ENCODE measurements around the gene UQCC3. TPM values are rescaled to one million over a fixed set of nuclear protein-coding genes. Genes with fewer than 3 reads are reported as not detected.
A peak's percentile ranks its signal among the peaks of the same experiment; 100 is the strongest.
"Not testable (repeated sequence)": the region's sequence is repeated elsewhere in the genome, so short reads cannot be mapped to it uniquely, and the experiment has no call there.

The UQCC3 gene
- total RNA-seq, 2 experiments from 2014 or later = 6.7 to 7.4 TPM

DNA sequence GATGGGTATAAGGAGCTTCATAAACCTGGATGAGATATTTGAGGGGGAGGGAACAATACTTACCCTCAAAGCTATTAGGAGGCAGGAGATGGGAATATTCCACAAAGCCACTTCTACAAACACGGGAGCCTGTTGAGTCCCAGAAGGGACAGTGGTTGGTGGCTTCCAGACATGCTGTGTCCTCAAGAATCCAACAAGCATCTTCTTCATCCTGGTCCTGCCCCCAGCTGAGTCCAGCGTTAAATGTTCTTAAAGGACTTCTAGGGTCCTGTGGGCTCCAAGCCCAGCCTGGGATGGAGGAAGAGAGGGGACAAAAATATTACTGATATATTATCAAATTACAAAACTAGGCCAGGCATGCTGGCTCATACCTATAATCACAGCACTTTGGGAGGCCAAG, 4.0 kb upstream of the UQCC3 start:
- Mint-ChIP-seq H3K4me3 (peak overlapping the region; percentile 98), H3K27me3 (no peaks in the 10 kb centered on the region), H3K9me3 (no peaks in the 10 kb centered on the region), H3K36me3 (ENCODE audit: low read depth) (peaks cover 59% of the 10 kb centered on the region), H3K4me1 (peaks cover 53% of the 10 kb centered on the region), H3K27ac (peak overlapping the region; percentile 78)
- POLR2A ChIA-PET = interaction anchor here (0.8 kb wide), 1 partner anchor 66 kb away, joined by 3 read pairs; the partner anchor contains the start of gene MTA2
- no peak for DNase-seq
- CTCF ChIA-PET = interaction anchor here (0.8 to 1.9 kb wide), 9 partner anchors 10 to 172 kb away, joined by 3 to 6 read pairs (median 3); partner anchors contain the start of genes TUT1 and WDR74

DNA sequence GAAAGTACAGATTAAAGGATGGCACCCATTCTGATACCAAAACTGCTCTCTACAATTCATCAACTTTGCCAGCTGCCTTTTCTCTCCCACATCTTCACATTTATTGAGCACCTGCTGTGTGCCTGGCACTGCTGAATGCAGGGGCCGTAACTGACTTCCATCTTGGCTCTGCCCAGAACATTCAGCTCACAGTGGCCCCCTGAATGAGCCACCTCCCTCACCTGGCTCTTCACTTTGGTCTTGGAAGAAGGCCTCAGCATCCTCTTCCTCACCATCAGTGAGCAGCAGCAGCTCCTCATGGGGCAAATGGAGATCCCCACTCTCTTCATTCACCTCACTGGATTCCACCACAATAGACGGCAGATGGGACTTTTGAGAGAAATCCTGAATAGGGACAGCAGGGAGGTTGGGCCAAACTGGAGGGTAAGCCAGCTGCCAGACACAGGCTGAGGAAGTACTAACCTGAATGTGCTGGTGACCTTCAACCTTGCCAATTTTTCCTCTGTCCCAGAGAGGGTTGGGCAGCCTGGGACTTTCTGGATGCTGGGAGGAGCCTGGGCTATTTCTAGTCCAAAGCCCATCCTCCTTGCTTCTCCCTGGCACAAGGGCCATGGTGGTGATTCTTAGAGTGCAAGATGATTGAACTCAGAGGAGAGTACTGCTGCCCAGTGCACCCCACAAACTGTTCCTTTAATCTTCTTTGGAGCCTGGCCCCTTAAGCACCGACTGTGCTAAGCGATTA, 1.9 kb upstream of the UQCC3 start:
- Mint-ChIP-seq H3K36me3 (ENCODE audit: low read depth) (peaks cover 58% of the 10 kb centered on the region), H3K4me3 (peak overlapping the region; percentile 99), H3K27me3 (no peaks in the 10 kb centered on the region), H3K9me3 (no peaks in the 10 kb centered on the region), H3K27ac (peak overlapping the region; percentile 98), H3K4me1 (peaks cover 57% of the 10 kb centered on the region)
- POLR2A ChIA-PET = interaction anchor here (0.6 to 0.8 kb wide), 2 partner anchors 119 to 184 kb away, joined by 3 read pairs; no protein-coding TSS in a partner anchor
- CTCF ChIA-PET = interaction anchor here (0.7 to 2.5 kb wide), 8 partner anchors 13 to 610 kb away, joined by 3 to 8 read pairs (median 3); partner anchors contain the start of gene ROM1
- DNase-seq = no peak

DNA sequence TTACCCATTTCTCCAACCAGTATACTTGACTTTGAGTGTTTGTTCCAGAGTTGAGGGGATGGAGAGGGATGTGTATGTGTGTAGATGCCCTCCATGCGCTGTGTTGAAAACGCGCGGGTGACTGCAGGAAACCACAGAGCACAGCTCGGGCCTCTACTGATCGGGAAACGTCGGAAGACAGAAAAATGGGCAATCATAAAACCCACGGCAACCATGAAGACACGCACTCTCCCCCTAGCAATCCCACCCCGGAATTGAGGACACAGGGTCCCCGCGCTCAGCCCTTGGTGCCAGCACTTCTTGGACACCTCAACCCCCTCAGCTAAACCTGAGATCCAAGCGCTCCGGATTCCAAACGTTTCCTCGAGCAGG, 251 bp upstream of the UQCC3 start:
- no peak for DNase-seq
- Mint-ChIP-seq H3K9me3 (no peaks in the 10 kb centered on the region), H3K27ac (peak overlapping the region; percentile 98), H3K4me3 (peak overlapping the region; percentile 99), H3K4me1 (peaks cover 61% of the 10 kb centered on the region), H3K27me3 (no peaks in the 10 kb centered on the region), H3K36me3 (ENCODE audit: low read depth) (peaks cover 56% of the 10 kb centered on the region)
- ChIA-PET CTCF (interaction anchor here (0.7 to 2.5 kb wide), 14 partner anchors 8 to 247 kb away, joined by 3 to 11 read pairs (median 5); partner anchors contain the start of genes BSCL2, GNG3, HNRNPUL2 and SLC3A2), POLR2A (interaction anchor here (0.7 to 1.4 kb wide), 7 partner anchors 18 to 182 kb away, joined by 3 to 5 read pairs (median 3); partner anchors contain the start of genes INTS5 and MTA2)

DNA sequence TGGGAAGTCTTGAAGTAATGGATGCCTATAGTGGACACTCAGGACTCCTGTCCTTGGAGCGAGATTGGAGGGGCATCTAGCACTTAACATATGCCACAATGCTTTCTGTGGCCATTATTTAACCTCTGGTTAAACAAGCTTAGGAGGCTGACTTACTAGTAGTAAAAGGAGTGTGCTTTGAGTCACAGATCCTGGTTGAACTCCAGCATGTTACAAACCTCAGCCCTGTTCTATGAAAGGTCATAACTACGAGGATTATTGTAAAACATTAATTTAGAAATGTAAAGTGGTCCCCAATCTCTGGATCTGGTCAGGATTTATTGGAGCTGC, 1.7 kb downstream of the UQCC3 start:
- CTCF ChIA-PET = interaction anchor here (0.7 to 4.6 kb wide), 10 partner anchors 8 to 114 kb away, joined by 3 to 16 read pairs (median 4); partner anchors contain the start of genes C11orf98, CSKMT, TMEM179B and TUT1
- POLR2A ChIA-PET = interaction anchor here (0.6 to 1.6 kb wide), 5 partner anchors 9 to 96 kb away, joined by 3 to 4 read pairs (median 3); no protein-coding TSS in a partner anchor
- DNase-seq = no peak
- H3K27ac Mint-ChIP-seq = peak overlapping the region; percentile 98
- no peaks in the 10 kb centered on the region for H3K9me3 Mint-ChIP-seq
- H3K36me3 Mint-ChIP-seq (ENCODE audit: low read depth) = peaks cover 55% of the 10 kb centered on the region
- H3K4me1 Mint-ChIP-seq = peaks cover 65% of the 10 kb centered on the region
- peak overlapping the region; percentile 99 for H3K4me3 Mint-ChIP-seq
- no peaks in the 10 kb centered on the region for H3K27me3 Mint-ChIP-seq

DNA sequence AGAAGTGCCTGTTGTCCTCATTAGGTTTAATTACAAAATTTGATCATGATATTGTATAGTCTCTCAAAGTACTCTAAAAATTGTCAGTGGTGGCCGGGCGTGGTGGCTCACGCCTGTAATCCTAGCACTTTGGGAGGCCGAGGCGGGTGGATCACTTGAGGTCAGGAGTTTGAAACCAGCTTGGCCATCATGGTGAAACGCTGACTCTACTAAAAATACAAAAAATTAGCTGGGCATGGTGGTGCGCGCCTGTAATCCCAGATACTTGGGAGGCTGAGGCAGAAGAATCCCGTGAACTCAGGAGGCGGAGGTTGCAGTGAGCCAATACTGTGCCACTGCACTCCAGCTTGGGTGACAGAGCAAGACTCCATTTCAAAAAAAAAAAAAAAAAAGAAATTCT, 3.9 kb downstream of the UQCC3 start:
- peaks cover 49% of the 10 kb centered on the region for H3K36me3 Mint-ChIP-seq (ENCODE audit: low read depth)
- POLR2A ChIA-PET, DNase-seq, H3K27me3 Mint-ChIP-seq, H3K4me3 Mint-ChIP-seq, H3K9me3 Mint-ChIP-seq: not testable (repeated sequence)
- H3K4me1 Mint-ChIP-seq = peaks cover 61% of the 10 kb centered on the region
- CTCF ChIA-PET = interaction anchor here (0.8 to 4.6 kb wide), 2 partner anchors 19 to 83 kb away, joined by 3 to 16 read pairs; partner anchors contain the start of gene TUT1
- H3K27ac Mint-ChIP-seq = peak overlapping the region; percentile 52

DNA sequence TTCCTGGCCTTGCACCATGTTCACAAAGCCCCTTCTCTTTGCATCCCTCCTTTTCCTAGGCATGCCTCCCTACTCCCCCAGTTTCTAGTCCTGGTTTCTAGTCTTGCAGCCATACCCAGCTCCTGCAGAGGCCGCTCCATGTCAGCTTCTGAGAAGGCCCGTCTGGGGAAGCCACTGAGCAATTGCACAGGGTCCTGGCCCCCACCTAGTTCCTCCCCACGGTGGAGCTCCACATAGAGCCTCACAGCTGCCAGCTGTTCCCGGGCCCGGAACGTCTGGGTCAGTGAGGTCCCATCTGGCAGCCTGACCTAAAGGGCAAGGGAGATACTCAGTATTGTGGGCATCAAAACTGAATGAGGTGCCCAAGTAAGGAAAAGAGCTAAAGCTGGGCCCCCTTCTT, 5.2 kb downstream of the UQCC3 start:
- peaks cover 41% of the 10 kb centered on the region for H3K36me3 Mint-ChIP-seq (ENCODE audit: low read depth)
- H3K9me3 Mint-ChIP-seq = no peaks in the 10 kb centered on the region
- H3K27me3 Mint-ChIP-seq = no peaks in the 10 kb centered on the region
- H3K27ac Mint-ChIP-seq = no peak overlapping the region
- no peak for DNase-seq
- peaks cover 60% of the 10 kb centered on the region for H3K4me1 Mint-ChIP-seq
- ChIA-PET POLR2A (interaction anchor here (0.6 kb wide), 1 partner anchor 180 kb away, joined by 4 read pairs; no protein-coding TSS in a partner anchor), CTCF (interaction anchor here (0.8 to 4.6 kb wide), 5 partner anchors 27 to 283 kb away, joined by 3 to 16 read pairs (median 4); partner anchors contain the start of genes SLC3A2 and TUT1)
- H3K4me3 Mint-ChIP-seq = peak overlapping the region; percentile 90

DNA sequence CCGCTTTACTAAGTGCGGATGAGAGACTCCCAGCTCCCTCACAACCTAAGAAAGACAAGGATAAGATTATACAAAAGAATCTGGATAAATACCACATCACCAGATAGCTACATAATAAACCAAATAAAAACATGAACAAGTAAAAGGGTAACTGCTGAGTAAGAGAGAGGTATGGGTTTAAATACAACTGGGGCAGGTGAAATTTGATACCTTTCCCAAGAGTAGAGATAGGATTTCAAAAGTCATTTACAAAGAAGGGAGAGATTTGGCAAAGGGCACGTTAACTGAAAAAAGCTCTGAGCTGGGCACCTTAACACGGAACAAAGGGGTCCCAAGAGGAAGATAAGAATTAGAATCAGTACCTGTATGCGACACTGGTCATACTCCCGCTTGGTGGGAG, 5.7 kb downstream of the UQCC3 start:
- CTCF ChIA-PET = interaction anchor here (0.8 to 4.6 kb wide), 5 partner anchors 27 to 283 kb away, joined by 3 to 16 read pairs (median 4); partner anchors contain the start of genes SLC3A2 and TUT1
- POLR2A ChIA-PET = interaction anchor here (0.7 kb wide), 1 partner anchor 12 kb away, joined by 4 read pairs; the partner anchor contains the start of genes C11orf98 and CSKMT
- H3K4me1 Mint-ChIP-seq = peaks cover 58% of the 10 kb centered on the region

DNA sequence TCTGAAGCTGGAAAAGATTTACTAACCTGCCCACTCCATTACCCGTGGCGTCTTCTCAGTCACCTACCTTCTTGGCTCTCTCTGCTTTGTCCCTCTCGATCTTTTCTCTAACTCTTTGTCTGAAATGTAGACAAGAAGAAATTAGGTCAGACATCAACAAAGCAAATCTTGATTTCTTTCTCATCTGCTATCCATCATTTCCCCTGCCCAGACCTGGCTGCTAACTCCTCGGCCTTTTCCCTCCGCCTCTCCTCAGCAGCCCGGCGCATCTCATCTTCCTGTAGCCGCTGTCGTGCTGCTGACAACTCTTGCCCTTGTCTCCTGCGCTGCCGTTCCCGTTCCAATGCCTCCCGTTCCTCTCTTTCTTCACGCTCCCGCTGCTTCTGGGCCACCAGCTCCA, 6.2 kb downstream of the UQCC3 start:
- POLR2A ChIA-PET = interaction anchor here (0.7 kb wide), 1 partner anchor 13 kb away, joined by 4 read pairs; the partner anchor contains the start of genes C11orf98 and CSKMT
- H3K27me3 Mint-ChIP-seq = no peaks in the 10 kb centered on the region
- DNase-seq = no peak
- H3K4me3 Mint-ChIP-seq = peak overlapping the region; percentile 90
- peak overlapping the region; percentile 92 for H3K27ac Mint-ChIP-seq
- H3K9me3 Mint-ChIP-seq = no peaks in the 10 kb centered on the region
- CTCF ChIA-PET = interaction anchor here (1.0 kb wide), 1 partner anchor 284 kb away, joined by 3 read pairs; no protein-coding TSS in a partner anchor
- H3K4me1 Mint-ChIP-seq = peaks cover 53% of the 10 kb centered on the region
- H3K36me3 Mint-ChIP-seq (ENCODE audit: low read depth) = peaks cover 33% of the 10 kb centered on the region

More for the DNA sequence above, 5.7 kb downstream of the UQCC3 start:
- peak overlapping the region; percentile 90 for H3K4me3 Mint-ChIP-seq
- H3K9me3 Mint-ChIP-seq = no peaks in the 10 kb centered on the region
- no peaks in the 10 kb centered on the region for H3K27me3 Mint-ChIP-seq
- no peak overlapping the region for H3K27ac Mint-ChIP-seq
- H3K36me3 Mint-ChIP-seq (ENCODE audit: low read depth) = peaks cover 38% of the 10 kb centered on the region
- DNase-seq = no peak

DNA sequence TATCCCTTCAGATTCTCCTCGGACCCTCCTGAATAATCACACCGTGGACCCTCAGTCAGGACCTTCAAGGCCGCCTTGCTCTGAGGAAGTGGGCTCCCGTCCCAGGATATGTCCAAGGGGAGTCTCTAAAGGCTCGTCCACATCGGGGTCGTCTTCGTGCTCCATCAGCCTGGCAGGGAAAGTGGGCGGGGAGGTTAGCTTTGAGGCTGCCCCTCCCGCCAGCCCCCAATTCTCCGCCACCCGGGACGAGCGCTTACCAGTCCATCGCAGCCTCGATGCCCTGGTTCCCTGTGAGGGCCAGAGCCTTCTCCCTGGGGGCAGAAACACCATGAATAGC, 6.9 kb downstream of the UQCC3 start:
- no peaks in the 10 kb centered on the region for H3K27me3 Mint-ChIP-seq
- H3K4me1 Mint-ChIP-seq = peaks cover 46% of the 10 kb centered on the region
- H3K36me3 Mint-ChIP-seq (ENCODE audit: low read depth) = peaks cover 27% of the 10 kb centered on the region
- H3K27ac Mint-ChIP-seq = peak overlapping the region; percentile 92
- H3K9me3 Mint-ChIP-seq = no peaks in the 10 kb centered on the region
- POLR2A ChIA-PET = no interaction called here
- H3K4me3 Mint-ChIP-seq = peak overlapping the region; percentile 90
- CTCF ChIA-PET = no interaction called here
- no peak for DNase-seq

DNA sequence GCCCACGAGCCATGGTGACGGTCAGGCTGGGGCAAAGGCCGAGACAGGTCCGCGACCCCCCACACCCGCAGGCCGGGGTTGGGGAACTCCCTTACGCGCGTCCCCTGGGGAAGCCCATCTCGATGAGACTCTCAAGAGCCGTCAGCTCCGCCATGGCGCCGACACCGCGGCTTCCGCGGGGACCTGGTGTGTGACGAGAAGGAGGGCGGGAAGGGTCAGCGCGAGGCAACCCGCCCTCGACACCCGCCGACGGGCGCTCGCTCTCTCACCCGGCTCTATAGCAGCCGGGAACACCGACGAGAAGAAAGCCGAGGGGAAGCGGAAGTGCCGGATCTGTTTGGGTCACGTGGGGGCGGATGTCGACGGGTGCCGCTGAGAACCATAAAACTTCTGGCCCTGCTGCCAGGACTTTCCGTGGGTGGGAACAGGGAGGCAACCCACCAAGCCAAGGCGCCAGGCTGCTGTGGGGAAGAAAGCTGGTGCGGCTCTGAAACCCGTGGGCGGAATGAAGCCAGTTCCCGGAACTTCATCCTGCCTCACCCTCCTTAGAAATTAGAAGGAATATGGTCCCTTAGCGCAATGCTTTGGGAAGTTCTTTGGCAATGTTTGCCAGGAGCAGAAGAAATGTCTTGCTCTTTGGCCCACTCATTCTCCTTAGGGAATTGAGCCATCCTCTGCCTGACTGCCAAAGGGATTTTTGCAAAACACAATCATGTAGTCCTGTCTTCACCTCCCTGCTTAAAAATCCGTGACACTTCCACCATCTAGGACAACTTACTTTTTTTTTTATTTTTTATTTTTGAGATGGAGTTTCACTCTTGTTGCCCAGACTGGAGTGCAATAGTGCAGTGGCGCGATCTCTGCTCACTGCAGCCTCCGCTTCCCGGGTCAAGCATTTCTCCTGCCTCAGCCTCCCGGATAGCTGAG, 7.6 kb downstream of the UQCC3 start, which contains the start of gene UBXN1:
Gene UBXN1, minus strand, starts transcription at position 304 of the 927 bp plus-strand sequence. Its CDS starts 150 bp downstream, at position 154.
- Mint-ChIP-seq H3K4me1 (peaks cover 42% of the 10 kb centered on the region), H3K4me3 (peak within 1 kb of the TSS; percentile 90), H3K27me3 (no peaks in the 10 kb centered on the region), H3K27ac (peak within 1 kb of the TSS; percentile 92), H3K9me3 (no peaks in the 10 kb centered on the region), H3K36me3 (ENCODE audit: low read depth) (peaks cover 26% of the 10 kb centered on the region)
- ChIA-PET CTCF (interaction anchor here (0.7 to 2.4 kb wide), 7 partner anchors 7 to 202 kb away, joined by 3 to 11 read pairs (median 4); partner anchors contain the start of genes LBHD1, LRRN4CL, SLC3A2 and TUT1), POLR2A (interaction anchor here (1.0 to 1.4 kb wide), 2 partner anchors 13 to 14 kb away, joined by 7 to 8 read pairs; partner anchors contain the start of genes C11orf98 and CSKMT)
- peak; percentile 89 for DNase-seq

DNA sequence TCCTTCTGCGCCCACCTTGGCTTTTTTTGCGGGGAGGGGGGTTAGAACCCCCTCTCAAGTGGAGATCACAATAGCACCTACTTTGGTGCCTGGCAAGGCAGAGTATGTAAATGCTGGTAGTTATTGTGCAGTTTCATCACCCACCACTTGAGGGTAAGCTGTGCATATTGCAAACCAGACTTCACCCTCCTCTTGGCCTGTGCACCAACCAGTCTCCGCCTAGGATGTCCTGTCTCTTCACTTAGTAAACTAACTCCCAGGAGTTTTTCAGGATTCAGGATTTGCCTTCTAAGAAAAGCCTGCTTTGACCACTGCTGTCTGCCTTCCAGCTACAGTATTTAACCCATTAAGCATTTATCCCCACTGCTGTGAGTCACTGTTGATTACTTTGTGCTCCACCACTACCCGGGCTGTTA, 9.4 kb downstream of the UQCC3 start:
- no peaks in the 10 kb centered on the region for H3K27me3 Mint-ChIP-seq
- H3K36me3 Mint-ChIP-seq (ENCODE audit: low read depth) = peaks cover 18% of the 10 kb centered on the region
- no peaks in the 10 kb centered on the region for H3K9me3 Mint-ChIP-seq
- ChIA-PET POLR2A (interaction anchor here (1.0 to 1.3 kb wide), 2 partner anchors 15 to 16 kb away, joined by 3 to 6 read pairs; partner anchors contain the start of gene CSKMT), CTCF (interaction anchor here (0.6 to 2.4 kb wide), 20 partner anchors 9 to 256 kb away, joined by 3 to 12 read pairs (median 4); partner anchors contain the start of genes BSCL2, C11orf98, EML3 and GNG3)
- H3K4me3 Mint-ChIP-seq = peak overlapping the region; percentile 17
- peak overlapping the region; percentile 72 for H3K27ac Mint-ChIP-seq
- peak; percentile 66 for DNase-seq
- peaks cover 36% of the 10 kb centered on the region for H3K4me1 Mint-ChIP-seq

DNA sequence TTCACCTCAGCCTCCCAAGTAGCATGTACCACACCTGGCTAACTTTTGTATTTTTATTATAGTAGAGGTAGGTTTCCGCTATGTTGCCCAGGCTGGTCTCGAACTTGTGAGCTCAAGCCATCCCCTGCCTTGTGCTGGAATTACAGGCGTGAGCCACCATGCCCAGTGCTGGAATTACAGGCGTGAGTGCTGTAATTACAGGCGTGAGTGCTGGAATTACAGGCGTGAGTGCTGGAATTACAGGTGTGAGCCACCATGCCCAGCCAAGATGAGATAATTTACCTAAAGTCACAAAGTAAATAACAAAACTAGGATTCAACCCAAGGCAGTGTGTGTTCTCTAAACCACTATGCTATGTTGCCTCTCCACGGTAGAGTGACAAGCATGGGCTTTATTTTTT, 11.0 kb downstream of the UQCC3 start:
- Mint-ChIP-seq H3K27me3 (peaks cover 4% of the 10 kb centered on the region), H3K27ac (no peak overlapping the region), H3K36me3 (ENCODE audit: low read depth) (peaks cover 7% of the 10 kb centered on the region), H3K4me1 (peaks cover 24% of the 10 kb centered on the region), H3K4me3 (no peak overlapping the region), H3K9me3 (no peaks in the 10 kb centered on the region)
- ChIA-PET POLR2A (no interaction called here), CTCF (no interaction called here)
- no peak for DNase-seq
